HG03025 (cell line): Measurements from ENCODE around the gene FAM78B.

Experiments used
- ATAC-seq: cut with Tn5 transposase; IDR thresholded peaks from one replicate; pipeline ENCODE4 v1.9.1; 2021; ENCODE audit warnings: mild to moderate bottlenecking, moderate library complexity; ENCODE audit not compliant: unreplicated experiment, low FRiP score

Gene FAM78B

DNA sequence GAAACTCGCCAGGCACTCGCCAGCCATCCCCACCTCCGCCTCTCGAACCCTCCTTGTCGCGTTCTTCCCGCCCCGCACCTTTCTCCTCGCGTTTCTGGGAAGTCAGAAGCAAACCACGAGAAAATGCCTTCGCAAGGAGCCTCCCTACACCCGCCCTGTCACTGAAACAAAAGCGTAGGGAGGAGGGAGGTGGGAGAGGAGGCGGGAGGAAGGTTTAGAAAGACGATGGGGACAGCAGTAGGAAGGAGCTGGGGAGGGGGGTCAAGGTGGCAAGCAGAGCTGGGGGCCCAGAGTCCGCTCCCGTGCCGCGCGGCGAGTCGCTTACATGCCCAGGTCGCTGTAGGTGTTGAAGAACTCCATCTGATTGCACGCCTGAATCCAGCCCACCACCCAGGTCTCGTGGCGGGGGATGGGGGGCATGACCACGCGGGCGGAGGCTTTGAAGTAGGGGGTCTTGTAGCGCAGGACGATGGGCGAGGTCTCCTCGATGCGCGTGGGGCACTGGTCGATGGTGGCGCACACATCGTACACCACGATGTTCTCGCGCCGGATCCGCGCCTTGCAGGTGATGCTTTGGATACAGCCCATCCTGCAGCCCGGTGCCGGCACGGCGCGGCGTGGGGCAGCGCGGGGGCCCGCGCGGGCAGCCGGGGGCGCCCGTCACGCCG lies 1.0 kb downstream of the FAM78B start:
- ATAC-seq: peak; percentile 5

DNA sequence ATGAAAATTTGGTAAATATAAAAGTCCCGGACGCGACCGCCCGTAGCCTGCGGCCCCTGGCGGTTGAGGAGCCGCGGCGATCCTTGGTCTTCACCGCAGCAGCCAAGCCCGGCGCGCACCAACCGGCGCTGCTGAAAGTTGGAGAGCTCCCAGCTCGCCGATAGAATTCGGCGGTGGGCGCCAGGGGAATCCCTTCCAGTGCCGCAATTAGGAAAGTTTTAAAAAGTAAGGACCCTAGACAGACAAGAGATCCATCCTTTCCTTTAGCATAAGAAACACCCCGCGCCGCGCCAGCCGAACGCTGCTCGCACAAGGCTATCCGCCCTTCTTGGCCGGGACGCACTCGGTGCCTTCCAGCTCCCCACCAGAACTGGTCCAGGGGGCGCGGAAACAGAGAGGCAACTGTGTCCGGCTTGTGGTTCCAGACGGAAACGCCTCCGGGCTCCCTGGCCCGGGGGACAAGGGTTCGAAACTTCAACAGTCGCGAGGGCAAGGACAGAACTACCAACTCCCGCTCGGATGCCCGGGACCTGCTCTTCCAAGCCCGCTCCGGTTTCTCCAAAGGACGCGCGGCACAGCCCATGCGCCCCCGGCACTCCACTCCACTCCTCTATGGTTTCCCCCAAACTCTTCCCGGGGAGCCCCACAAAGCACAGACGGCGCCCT lies 1.7 kb downstream of the FAM78B start:
- ATAC-seq: peak; percentile 37

DNA sequence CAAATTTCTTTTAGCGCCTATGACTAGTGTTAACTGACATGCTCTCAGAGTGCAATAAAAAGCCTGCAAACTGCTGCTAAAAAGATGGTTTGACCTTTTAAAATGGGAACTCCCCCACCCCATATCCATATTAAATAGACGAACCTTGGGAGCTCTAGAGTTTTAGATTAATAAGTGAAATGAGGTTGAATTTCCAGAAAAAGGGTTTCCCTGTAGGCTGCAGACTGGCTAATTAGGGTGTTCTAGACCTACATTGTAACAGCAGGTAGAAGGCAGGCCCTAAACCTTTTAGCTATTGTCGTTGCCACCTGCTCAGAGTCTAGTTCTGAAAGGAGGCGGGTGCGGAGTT lies 2.2 kb downstream of the FAM78B start:
- no peak for ATAC-seq

DNA sequence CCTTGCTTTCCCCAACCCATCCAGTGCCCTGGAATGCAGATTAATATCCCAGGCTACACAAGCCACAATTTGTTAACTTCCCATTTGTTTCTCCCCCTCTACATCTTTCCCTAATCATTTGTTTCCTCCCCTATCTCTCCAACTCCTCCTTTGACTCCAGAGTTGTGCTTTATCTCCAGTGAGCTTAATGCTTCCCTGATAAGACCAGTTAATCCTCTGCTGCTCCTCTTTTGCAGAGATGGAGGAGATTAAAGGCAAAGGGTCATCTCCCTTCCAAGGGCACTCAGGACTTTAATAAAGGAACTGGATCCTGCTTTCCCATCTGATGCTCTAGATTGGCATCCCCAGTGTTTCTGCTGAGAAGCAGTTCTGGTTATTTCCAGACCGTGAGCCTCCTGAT lies 7.1 kb downstream of the FAM78B start:
- no peak for ATAC-seq

DNA sequence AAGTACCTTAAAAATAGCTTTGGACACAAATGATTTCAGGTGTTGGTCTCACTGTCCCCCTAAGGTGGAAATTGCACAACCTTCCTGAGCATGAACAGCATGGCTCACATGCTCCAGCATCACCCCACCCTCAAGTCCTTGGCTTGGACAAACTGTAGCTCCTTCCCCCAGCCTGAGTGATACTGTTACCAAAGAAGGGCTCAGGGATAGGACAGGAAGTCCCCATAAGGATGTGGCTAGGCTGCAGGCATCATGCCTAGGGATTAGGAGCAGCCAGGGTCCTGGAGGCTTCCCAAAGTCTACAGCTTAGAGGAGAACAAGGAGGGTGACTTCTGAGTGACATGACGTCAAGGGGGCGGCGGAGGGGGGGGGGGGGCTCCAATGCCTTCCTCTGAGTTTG lies 10.1 kb downstream of the FAM78B start:
- ATAC-seq: no peak

DNA sequence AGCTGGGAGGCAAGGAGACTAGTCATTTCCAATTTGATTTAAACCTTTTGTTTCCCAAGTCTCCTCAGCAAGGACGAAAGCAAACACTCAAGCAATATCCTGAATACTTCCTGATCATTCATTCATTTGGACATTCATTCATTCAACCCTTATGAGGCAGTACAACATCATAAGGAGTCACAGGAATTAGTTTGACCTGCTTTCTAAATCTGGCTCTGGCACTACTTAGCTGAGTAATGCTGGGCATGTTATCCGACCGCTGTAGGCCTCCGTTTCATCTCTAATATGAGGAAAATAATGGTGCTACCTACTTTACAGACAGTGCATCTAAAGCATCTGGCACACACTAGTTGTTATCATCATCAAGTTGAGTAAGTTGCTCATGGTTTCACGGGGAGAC lies 11.7 kb downstream of the FAM78B start:
- ATAC-seq: no peak

DNA sequence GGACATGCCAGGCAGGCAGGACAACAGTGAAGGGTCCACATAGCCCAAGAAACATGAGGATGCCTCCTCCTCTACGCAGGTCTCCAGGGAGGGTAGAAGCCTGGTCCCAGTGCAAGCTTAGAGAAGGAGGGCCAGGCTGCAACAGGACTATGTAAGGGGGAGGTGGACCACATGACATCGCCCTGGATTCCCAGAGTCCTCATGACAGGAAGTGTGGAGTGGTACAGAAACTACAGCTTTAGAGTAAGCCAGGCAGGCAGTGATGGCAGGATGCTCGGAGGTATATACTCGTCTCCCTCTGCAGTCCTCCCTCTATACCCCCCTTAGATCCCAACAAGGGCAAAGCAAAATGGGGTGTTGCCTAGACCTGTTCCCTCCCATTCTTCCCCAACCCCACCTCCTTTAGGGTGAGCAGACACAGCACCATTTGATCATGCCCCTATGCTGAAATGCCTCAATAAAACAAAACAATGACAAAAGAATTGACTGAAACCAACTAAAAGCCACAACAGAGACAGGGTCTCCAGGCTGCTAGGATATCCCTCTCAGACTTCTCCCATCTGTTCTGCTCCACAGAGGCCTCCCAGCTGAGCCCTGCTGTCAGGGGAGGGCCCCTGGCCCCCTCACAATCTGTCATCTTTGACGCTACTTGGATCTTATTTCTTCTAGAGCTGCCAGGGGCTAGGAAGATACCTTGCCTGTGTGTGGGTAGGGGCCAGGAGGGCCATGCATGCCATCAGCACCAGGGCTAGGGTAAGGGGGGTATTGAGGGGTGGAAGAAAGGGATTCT lies 13.1 kb downstream of the FAM78B start:
- ATAC-seq: no peak

DNA sequence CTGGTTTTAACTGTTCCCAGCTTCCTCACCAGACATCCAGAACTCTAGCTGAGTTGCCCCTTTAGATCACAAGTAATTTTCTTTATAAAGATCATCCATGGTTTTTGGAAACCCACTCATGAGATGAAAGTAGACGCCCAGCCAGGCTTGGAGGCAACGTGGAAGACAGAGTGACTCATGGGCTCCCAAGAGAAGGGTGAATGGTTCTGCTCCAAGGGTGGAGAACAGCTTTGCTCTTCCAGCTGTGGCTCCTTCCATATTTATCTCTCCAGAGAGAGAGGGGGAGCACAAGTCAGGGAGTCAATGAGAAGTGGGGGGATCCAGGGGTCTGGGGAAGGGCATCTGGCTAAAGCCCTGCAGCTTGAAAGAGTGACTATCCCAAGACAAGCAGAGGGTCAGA lies 13.8 kb downstream of the FAM78B start:
- ATAC-seq: no peak

DNA sequence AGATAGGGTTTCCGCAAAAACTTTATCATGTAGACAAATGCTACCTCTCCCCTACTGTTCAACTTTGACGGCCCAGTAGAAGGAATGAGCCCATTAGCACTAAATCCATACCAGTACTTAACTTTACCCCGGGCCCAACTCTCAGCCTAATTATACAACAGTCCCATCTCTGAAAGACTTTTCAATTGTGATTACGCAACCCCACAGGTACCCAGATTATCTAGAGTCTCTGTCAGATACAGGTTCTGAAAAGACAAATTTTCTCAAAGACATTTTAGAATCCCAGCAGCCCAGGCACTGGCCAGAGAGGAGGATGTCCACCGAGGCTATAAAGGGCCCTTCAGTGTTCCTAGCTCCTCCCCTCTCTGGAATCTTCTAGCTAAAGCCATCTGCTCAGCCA lies 15.0 kb downstream of the FAM78B start:
- no peak for ATAC-seq

DNA sequence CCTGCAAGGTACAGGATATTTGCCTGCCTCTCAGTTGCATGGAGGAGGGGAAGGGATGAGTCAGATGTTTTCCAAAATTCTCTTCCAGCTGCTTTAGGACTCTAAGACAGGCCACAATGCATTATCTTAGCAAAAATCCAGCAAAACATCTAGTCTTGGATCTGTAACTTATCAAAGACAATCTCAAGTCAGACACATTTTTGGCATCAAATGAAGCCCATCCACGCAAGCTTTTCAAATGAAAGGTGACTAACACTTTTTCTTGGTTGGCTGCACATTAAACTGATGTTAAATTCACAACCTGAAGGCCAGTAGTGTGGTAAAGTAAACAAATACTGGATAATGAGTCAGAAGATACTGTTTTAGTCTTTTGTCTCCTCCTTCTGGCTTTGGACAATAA lies 21.3 kb downstream of the FAM78B start:
- no peak for ATAC-seq

DNA sequence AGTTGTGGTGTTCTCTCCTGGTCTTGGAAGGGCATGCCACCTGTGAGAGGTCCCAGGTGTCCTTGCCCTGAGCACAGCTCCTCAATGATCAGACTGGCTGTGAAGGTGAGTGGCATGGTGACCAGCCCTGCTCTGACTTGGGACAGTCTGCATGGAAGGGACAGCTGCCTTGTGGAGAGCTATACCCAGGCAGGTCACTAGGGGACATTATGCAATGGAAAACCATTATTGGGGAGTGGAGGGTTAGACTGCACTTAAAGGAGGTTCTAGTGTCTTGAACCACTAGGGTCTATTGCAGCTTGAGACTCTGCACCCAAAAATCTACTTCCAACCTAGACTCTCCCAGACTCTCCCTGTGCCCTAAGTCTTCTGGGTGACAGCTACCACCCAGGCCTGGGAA lies 24.8 kb downstream of the FAM78B start:
- ATAC-seq: no peak

DNA sequence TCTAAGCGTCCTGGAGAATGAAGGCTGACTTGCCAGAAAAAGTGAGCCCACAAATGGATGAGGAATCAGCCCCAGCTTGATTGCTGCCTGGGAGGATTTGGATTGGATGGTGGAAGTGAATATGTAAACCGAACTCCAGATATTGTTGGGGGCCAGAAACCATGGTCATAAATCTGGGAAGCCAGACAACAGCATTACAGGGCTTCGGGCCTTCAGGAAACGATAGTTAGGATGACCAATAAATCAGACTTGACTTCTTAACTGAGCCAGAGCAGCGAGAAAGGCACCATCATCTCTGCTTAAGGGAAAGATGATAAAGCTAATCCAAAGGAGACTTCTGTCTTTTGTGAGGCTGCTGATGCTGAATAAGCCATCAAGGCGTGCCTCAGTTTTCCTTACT lies 26.6 kb downstream of the FAM78B start:
- ATAC-seq: no peak

DNA sequence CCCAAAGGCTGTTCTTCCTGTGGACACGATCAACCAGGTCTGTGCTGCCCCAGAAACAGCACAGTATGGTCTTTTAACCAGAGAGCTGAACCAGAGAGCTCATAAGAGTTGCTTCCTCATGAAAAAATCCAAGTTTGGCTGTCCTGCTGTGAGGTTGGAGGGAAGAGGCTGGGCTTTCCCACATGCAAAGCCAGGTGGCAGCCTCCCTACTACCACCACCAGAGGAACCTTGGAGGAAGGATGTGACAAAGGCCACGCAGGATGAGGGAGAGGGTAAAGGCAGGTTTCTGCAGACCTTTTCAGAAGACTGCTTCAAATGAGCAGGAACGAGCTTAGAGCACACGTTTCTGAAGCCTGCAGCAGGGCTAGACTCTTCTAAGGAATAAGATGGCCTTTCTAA lies 27.1 kb downstream of the FAM78B start:
- ATAC-seq: no peak

DNA sequence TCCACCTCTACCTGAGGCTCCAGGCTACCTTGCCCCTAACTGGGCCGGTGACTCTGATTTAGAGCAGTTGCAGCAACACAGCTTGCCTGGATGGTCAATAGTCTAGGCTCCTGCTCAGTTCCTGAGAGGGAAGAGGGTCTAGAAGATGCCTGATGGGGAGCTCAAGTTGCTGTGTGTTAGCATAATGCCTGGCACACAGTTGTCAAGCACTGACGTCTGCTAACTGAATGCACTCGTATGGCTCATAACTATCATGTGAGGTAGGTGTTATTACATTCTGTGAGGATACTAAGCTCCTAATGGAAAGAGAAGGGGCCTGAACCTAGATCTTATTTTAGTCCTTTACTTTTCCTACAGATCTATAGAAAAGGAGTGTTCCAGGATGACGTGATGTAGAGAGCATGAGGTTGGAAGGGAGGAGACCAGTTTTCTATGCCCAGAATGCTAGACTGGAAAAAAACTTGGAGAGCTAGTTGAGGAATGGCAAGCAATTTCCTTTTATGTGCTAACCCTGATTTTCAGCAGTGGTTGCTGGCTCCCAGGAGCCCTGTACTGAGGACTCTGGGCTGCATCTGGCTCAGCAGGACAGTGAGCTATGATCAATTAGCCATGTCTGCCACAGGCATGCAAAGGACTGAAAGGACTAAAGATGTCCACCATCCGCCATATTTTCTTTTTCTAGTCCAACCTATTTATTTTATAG lies 30.0 kb downstream of the FAM78B start:
- no peak for ATAC-seq

DNA sequence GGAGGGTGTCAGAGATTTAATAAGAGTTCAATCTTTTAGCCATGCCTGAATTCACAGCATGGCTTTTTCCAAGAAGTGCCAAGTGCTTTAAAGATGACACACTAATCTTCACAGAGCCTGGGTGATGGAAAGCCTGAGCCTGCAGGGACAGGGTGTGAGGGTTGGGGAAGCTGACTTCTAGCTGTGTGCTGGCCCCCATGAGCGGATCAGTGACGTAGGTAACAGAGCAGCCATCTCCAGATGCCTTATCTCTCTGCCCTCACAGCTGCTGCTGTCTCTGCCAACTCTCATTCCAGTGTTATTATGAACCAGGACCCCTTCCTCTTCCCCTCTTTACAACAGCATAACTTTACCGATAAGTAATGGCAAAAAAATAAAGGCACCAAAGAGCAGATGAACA lies 30.6 kb downstream of the FAM78B start:
- ATAC-seq: no peak

DNA sequence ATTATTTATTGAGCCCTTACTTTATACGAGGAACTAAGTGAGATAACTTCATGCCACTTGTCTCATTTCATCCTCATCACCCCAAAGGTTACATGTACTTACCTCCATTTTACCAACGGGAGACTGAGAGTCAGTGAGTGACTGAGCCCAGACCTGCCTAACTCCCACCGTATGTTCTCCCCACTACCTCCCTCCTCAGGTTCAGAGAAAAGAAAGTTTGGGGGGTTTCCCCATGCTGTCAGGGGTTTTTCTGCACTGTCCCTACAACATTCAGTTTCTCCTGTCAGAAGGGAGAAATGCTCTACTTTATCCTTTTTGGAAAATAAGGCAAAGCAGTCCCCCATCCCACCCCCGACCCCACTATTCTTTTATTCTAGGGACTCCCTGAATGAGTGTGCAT lies 32.9 kb downstream of the FAM78B start:
- no peak for ATAC-seq

DNA sequence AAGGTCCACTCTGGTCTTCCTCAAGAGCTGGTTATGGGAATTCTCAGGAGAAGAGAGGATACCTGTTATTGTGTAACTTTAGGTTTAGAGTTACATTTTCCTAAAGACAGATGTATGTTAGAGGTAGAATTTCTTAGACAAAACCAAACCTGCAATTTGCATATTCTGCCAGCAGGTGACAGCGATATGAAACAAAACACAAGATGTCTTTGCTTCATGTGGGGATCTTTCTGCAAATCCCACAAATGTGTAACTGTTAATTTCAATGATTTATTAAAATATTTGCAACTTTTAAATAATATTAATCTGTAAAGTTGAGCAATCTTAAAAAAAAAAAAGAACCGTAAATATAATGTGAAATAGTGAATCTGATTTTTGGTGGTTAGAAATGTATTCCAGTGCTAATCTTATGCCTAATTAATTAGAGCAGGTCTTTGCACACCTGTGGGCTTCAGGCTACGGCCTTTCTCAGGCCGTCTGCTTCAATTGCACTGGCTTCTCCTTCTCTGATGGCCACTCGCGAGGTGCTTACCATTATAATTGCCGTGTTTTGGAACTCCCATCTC lies 33.4 kb downstream of the FAM78B start:
- no peak for ATAC-seq

DNA sequence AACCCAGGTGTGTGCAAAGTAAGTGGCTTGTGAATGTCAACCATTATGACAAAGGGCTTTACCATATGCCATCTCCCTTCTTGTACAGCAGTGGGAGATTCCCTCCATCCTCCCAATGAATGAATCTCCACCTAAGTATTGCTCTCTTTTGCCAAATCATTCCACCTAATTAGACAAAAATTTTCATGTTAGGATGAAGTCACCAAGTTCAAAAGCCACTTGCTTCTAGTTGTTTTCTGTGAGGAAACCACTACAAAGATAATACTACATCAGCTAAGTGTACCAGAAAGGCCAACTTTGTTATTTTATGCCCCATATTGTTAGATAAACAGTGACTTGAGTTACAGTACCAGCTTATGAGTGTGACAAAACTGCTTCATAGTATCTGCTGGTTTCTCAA lies 34.3 kb downstream of the FAM78B start:
- ATAC-seq: no peak

DNA sequence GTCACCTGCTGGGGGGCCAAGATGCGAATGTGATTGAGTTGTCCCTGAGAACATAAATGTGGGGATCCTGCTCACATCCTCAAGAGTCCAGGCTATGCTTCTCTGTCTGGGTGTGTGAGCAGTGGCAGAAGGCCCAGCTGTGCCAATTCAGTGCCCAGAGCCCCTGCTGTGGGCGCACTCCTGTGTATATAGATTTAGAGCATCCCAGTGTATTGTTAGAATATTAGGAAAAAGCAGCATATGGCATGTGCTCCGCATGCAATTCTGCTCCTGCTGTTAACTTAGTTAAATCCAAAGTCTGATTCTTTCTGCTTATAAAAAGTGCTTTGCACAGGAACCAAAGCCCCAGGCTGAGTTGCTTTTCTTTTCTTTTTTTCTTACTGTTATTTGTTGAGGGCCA lies 37.8 kb downstream of the FAM78B start:
- no peak for ATAC-seq

DNA sequence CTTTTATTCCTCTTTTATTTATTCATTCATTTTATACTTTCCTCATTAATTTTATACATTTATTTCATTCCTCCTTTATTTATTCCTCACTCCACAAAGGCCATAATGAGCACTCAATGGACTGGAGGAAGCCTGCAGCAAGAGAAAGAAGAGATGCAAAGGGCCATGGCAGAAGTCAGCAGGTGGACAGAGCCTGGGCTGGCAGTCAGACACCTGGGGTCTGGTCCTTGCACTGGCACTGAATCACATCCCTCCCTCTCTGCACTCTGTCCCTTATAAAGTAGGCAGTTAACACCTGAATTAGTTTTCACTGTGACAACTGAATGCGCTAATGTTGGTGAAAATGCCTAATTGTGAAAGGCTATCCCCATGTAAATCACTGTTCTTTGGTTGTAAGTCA lies 38.6 kb downstream of the FAM78B start:
- ATAC-seq: no peak

DNA sequence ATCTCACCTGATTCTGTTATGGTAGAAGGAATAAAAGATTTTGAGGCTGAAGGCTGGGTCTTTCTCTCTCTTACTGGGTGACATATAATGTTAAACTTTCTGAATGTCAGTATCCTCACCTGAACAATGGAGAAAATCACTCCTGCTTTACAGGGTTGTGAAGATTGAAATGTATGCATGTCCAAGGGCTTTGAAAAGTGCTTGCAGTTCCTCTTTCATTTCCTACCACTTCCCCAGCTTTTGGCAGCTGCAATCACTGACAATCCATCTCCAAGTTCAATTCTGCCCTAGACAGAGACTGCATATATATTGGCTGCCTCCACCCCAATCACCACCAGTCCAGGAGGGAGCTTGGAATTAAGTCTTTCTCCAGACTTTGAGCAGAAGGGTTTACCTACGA lies 39.8 kb downstream of the FAM78B start:
- ATAC-seq: peak; percentile 49
